ENCODE results near the gene EXD2. TPM values are rescaled to one million over a fixed set of nuclear protein-coding genes. Genes with fewer than 3 reads are reported as not detected.

EXD2 gene
- total and polyA plus RNA-seq, 2 of the 13 experiments (the other 11 are each of a cell fraction or from before 2014, with no cell fraction given), result 9.5 to 15.1 TPM

DNA sequence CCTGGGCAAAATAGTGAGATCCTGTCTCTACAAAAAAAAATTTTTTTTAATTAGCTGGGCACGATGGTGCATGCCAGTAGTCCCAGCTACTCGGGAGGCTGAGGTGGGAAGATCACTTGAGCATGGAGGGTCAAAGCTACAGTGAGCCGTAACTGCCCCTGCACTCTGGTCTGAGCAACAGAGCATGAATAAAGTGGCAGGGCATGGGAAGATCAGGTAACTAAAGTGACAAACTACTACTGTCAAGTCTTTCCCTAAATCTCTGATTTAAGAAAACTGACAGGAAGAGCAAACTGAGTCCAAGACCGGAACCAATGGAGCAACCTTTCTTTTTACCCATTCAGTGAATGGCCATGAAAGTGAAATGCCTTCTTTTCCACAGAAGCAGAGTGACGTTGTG lies 49.2 kb upstream of the EXD2 start:
- ATAC-seq (no peak), FAIRE-seq (no peak), DNase-seq (ENCODE audit: low spot score) (no peak)
- ChIA-PET CTCF (ENCODE audit: low intra/inter-chr PET ratio, low total read pairs) (no interaction called here), POLR2A (no interaction called here)
- 96% methylated on average over 5 of the region's 5 CpGs for WGBS (ENCODE audit: low lambda C conversion rate)
- H2AFZ ChIP-seq (ENCODE audit: low read length), result no peak overlapping the region
- no peak for TF ChIP-seq U2AF2 (IDR thresholded peaks at IDR 0.05; ENCODE audit: low read depth, low read length)
- no peak for TF ChIP-seq ZNF773 (CRISPR knock-in tag; IDR thresholded peaks at IDR 0.05; ENCODE audit: borderline replicate concordance)
- TF ChIP-seq RCOR2 (CRISPR knock-in tag; IDR thresholded peaks at IDR 0.05), result no peak
- TF ChIP-seq ZNF775 (CRISPR knock-in tag; IDR thresholded peaks at IDR 0.05; ENCODE audit: borderline replicate concordance), result no peak
- no peak for TF ChIP-seq NBN (conservative IDR thresholded peaks at IDR 0.05)
- no peak for TF ChIP-seq ARNTL (CRISPR knock-in tag; IDR thresholded peaks at IDR 0.05)
- TF ChIP-seq IRF2 (CRISPR knock-in tag; IDR thresholded peaks at IDR 0.05), result no peak
- TF ChIP-seq, protein P1, sequence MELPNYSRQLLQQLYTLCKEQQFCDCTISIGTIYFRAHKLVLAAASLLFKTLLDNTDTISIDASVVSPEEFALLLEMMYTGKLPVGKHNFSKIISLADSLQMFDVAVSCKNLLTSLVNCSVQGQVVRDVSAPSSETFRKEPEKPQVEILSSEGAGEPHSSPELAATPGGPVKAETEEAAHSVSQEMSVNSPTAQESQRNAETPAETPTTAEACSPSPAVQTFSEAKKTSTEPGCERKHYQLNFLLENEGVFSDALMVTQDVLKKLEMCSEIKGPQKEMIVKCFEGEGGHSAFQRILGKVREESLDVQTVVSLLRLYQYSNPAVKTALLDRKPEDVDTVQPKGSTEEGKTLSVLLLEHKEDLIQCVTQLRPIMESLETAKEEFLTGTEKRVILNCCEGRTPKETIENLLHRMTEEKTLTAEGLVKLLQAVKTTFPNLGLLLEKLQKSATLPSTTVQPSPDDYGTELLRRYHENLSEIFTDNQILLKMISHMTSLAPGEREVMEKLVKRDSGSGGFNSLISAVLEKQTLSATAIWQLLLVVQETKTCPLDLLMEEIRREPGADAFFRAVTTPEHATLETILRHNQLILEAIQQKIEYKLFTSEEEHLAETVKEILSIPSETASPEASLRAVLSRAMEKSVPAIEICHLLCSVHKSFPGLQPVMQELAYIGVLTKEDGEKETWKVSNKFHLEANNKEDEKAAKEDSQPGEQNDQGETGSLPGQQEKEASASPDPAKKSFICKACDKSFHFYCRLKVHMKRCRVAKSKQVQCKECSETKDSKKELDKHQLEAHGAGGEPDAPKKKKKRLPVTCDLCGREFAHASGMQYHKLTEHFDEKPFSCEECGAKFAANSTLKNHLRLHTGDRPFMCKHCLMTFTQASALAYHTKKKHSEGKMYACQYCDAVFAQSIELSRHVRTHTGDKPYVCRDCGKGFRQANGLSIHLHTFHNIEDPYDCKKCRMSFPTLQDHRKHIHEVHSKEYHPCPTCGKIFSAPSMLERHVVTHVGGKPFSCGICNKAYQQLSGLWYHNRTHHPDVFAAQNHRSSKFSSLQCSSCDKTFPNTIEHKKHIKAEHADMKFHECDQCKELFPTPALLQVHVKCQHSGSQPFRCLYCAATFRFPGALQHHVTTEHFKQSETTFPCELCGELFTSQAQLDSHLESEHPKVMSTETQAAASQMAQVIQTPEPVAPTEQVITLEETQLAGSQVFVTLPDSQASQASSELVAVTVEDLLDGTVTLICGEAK (IDR thresholded peaks at IDR 0.05), result no peak
- TF ChIP-seq, protein P1 (CRISPR knock-in tag; IDR thresholded peaks at IDR 0.05), result no peak
- TF ChIP-seq ELF1 (CRISPR knock-in tag; IDR thresholded peaks at IDR 0.05), result no peak
- H3K9ac ChIP-seq (ENCODE audit: insufficient read depth, low read depth, low read length), result no peak overlapping the region
- intact Hi-C loops (cut with micrococcal nuclease; ENCODE audit: unreplicated experiment) (no loop called here), in situ Hi-C loops (cut with HindIII; ENCODE audit: extremely low pct_ligation_motif_present, low pct_unique_long_range_greater_than_20kb) (no loop called here)
- H3K36me3 ChIP-seq (replicated peaks in 1 of 2; ENCODE audit: control insufficient read depth in 1 of 2, insufficient read depth in 2 of 2, low read length in 2 of 2), result peaks cover 0 to 15% of the 10 kb centered on the region in 2 experiments; a peak in 2 of 5 replicates
- H3K79me2 ChIP-seq (ENCODE audit: insufficient read depth, low read length), result peaks cover 57% of the 10 kb centered on the region
- H3K4me1 ChIP-seq (ENCODE audit: insufficient read depth, low read length), result no peaks in the 10 kb centered on the region
- H3K9me3 ChIP-seq (ENCODE audit: low read length), result no peaks in the 10 kb centered on the region
- H3K4me3 ChIP-seq (replicated peaks in 1 of 3; ENCODE audit: insufficient read depth in 1 of 3, low read depth in 2 of 3, low read length in 3 of 3), result no peak overlapping the region
- no TSS peak for BruUV-seq (replicated peaks)
- no peak overlapping the region for H3K27ac ChIP-seq (ENCODE audit: extremely low read length, insufficient read depth, low read length)
- no peaks in the 10 kb centered on the region for H4K20me1 ChIP-seq (ENCODE audit: insufficient read depth, low read length)
- H3K4me2 ChIP-seq (ENCODE audit: low read depth, low read length), result no peak overlapping the region
- no peaks in the 10 kb centered on the region for H3K27me3 ChIP-seq (ENCODE audit: control insufficient read depth in 1 of 2, insufficient read depth in 2 of 2, low read length in 2 of 2)

Data from HepG2 (cell line).